Panc1 (cell line): ENCODE data around the gene FGGY.

ENCODE experiments used
- CTCF ChIP-seq: fragments of 450-650 bp; IDR thresholded peaks from 2 replicates; pipeline ENCODE4 v1.5.1; 2017; ENCODE audit warnings: mild to moderate bottlenecking
- POLR2AphosphoS5 ChIP-seq: IDR thresholded peaks from 2 replicates; pipeline ENCODE4 v1.6.1; 2012; ENCODE audit warnings: mild to moderate bottlenecking, low read depth, low read length, moderate library complexity
- REST ChIP-seq, 2 experiments: IDR thresholded peaks; 2 replicates each; pipeline ENCODE4 v1.6.1; 2011 to 2012; ENCODE audit warnings: low read depth in 2 of 2, control low read depth in 1 of 2, low read length in 1 of 2, mild to moderate bottlenecking in 1 of 2, moderate library complexity in 1 of 2; ENCODE audit not compliant: insufficient read depth in 1 of 2

GRCh38 chr1:59673573-59674450, 376.9 kb downstream of the FGGY start:
- TF ChIP-seq CTCF (no peak), REST (IDR thresholded peaks at IDR 0.05; ENCODE audit: insufficient read depth in 1 of 2, low read depth in 2 of 2, low read length in 1 of 2) (no peak), POLR2AphosphoS5 (no peak)
